Tibial nerve (tissue), 4 donors: Measurements from ENCODE around the gene GPN3. TPM values are rescaled to one million over a fixed set of nuclear protein-coding genes. Genes with fewer than 3 reads are reported as not detected.

Experiments
- DNase-seq, 2 donors: peaks; one replicate each; pipeline ENCODE4 v3.0.0-alpha.2; 2019; ENCODE audit warnings: low spot score in 2 of 2
- H3K27ac ChIP-seq, 4 donors: fragments of 200-600 bp; sonication (generic) in 3 of 4; one replicate each; pipeline ENCODE4 v1.5.1; 2017 to 2019; ENCODE audit warnings: mild to moderate bottlenecking in 1 of 4
- H3K27me3 ChIP-seq, 2 donors: fragments of 200-600 bp; sonication (generic) in 1 of 2; one replicate each; pipeline versions ENCODE4 v1.5.1 to v1.6.0; 2017 to 2019
- H3K36me3 ChIP-seq, 3 donors: fragments of 200-600 bp; sonication (generic); one replicate each; pipeline ENCODE4 v1.5.1; 2018 to 2019
- H3K4me1 ChIP-seq, 4 donors: fragments of 200-600 bp; sonication (generic) in 3 of 4; one replicate each; pipeline ENCODE4 v1.5.1; 2017 to 2019
- H3K4me3 ChIP-seq, 4 donors: fragments of 200-600 bp; sonication (generic) in 3 of 4; one replicate each; pipeline ENCODE4 v1.5.1; 2017 to 2019; ENCODE audit warnings: mild to moderate bottlenecking in 1 of 4, moderate library complexity in 1 of 4
- H3K9me3 ChIP-seq, 4 donors: fragments of 200-600 bp; sonication (generic) in 3 of 4; one replicate each; pipeline ENCODE4 v1.5.1; 2017 to 2019
- CTCF ChIP-seq, 5 experiments: fragments of 200-600 bp in 3 of 5; fragments of 450-650 bp in 2 of 5; sonication (generic) in 3 of 5; IDR thresholded peaks; one replicate each; pipeline ENCODE4 v1.5.1; 2016 to 2019; ENCODE audit warnings: antibody characterized with exemption in 5 of 5, mild to moderate bottlenecking in 3 of 5, moderate library complexity in 2 of 5
- EP300 ChIP-seq, 2 donors: sonication (generic); formaldehyde crosslinking; IDR thresholded peaks; one replicate each; pipeline ENCODE4 v1.6.1; 2017; ENCODE audit warnings: antibody characterized with exemption in 2 of 2, mild to moderate bottlenecking in 1 of 2
- POLR2A ChIP-seq, 2 donors: fragments of 450-650 bp; IDR thresholded peaks; one replicate each; pipeline ENCODE4 v1.6.1; 2017; ENCODE audit warnings: antibody characterized with exemption in 2 of 2, mild to moderate bottlenecking in 2 of 2, moderate library complexity in 2 of 2
- WGBS, 2 donors: methylation state at CpG; one replicate each; pipeline ENCODE4 v1.1.5; 2018; 5-methylcytosine and 5-hydroxymethylcytosine counted together
- small RNA-seq: library from RNA; depleted of rRNA; stranded (forward); fragments of <200 nt; gene quantifications from one replicate; pipeline ENCODE3, GENCODE V24; 2016
- total RNA-seq, 4 donors: library from RNA; depleted of rRNA; stranded (reverse); fragments of >200 nt; gene quantifications; one replicate each; pipeline ENCODE4 v1.1.0, GENCODE V29; 2016

Gene GPN3
- total RNA-seq, 4 donors from 2014 or later = 16.7 to 31.0 (median 24.8) TPM

GRCh38 chr12:110403146-110403975 is 64.7 kb downstream of the GPN3 start, which contains the start of gene ANAPC7:
Gene ANAPC7, minus strand, starts transcription at chr12:110403708. Its CDS starts 81 bp downstream, at chr12:110403627.
- Histone ChIP-seq H3K27me3 (no peaks in the 10 kb centered on the region), H3K4me1 (peaks cover 0 to 22% (median 7%) of the 10 kb centered on the region in 4 donors), H3K36me3 (peaks cover 0 to 18% (median 0%) of the 10 kb centered on the region in 3 donors), H3K9me3 (no peaks in the 10 kb centered on the region), H3K4me3 (peak within 1 kb of the TSS; percentile 58 to 86 (median 68)), H3K27ac (peak within 1 kb of the TSS; percentile 91 to 97 (median 94))
- DNase-seq = peak; percentile 74 to 83
- TF ChIP-seq EP300 (IDR thresholded peaks at IDR 0.05) (peak in 1 of 2 donors; percentile 74), CTCF (IDR thresholded peaks at IDR 0.05) (peak in 2 of 5 experiments; percentile 32 to 41), POLR2A (IDR thresholded peaks at IDR 0.05) (peak in 1 of 2 donors; percentile 31)
- WGBS, 2 donors = 0 to 1% methylated on average over 51 to 61 of the region's 62 CpGs

Small RNA genes lying within 50 kb of the gene (small RNA-seq; reads per million reads assigned to genes)
- gene RF00278 = not detected

Other genes with a start within 250 kb of the GPN3 start
- 100 to 1,000 TPM in 2 of 4 donors, 10 to 100 TPM in 2; 77.8 to 106 (median 90.1) TPM for gene ATP2A2, start 187.0 kb downstream of the GPN3 start, total RNA-seq
- gene ANAPC7, start 64.5 kb downstream of the GPN3 start, total RNA-seq = 10 to 100 TPM; 26.3 to 46.7 (median 39.2) TPM
- 100 to 1,000 TPM; 153 to 297 (median 181) TPM for gene ARPC3, start 17.9 kb downstream of the GPN3 start, total RNA-seq
- gene FAM216A, start 588 bp upstream of the GPN3 start, total RNA-seq = 1 to 10 TPM; 4.1 to 9.6 (median 6.2) TPM
- gene VPS29, start 33.9 kb upstream of the GPN3 start, total RNA-seq = 100 to 1,000 TPM in 1 of 4 donors, 10 to 100 TPM in 3; 66.6 to 142 (median 82.9) TPM
- gene RAD9B, start 34.1 kb upstream of the GPN3 start, total RNA-seq = 1 to 10 TPM in 1 of 4 donors, under 1 TPM in 3; 0.30 to 2.4 (median 0.71) TPM
- 10 to 100 TPM; 21.6 to 23.6 (median 23.1) TPM for gene PPTC7, start 115.1 kb upstream of the GPN3 start, total RNA-seq
- 10 to 100 TPM; 45.0 to 71.2 (median 64.5) TPM for gene TCTN1, start 145.9 kb upstream of the GPN3 start, total RNA-seq
- gene HVCN1, start 220.9 kb upstream of the GPN3 start, total RNA-seq = 10 to 100 TPM in 2 of 4 donors, 1 to 10 TPM in 2; 4.5 to 13.8 (median 9.6) TPM